ENCODE measurements around the gene OR2W3.

Gene OR2W3

GRCh38 chr1:247919952-247920351, 24.6 kb downstream of the OR2W3 start, which contains the start of gene OR2T8:
Gene OR2T8 (plus strand): TSS chr1:247920252. CDS start chr1:247921018, 766 bp downstream.
- DNase-seq (ENCODE audit: low read depth): no peak

GRCh38 chr1:247923941-247924340, 28.6 kb downstream of the OR2W3 start:
- no peak for DNase-seq (ENCODE audit: low read depth)

GRCh38 chr1:247924868-247925267, 29.5 kb downstream of the OR2W3 start, which contains the start of gene OR2AJ1:
Gene OR2AJ1 (plus strand): TSS chr1:247924889. CDS start chr1:247933769, 8,880 bp downstream.
- DNase-seq (ENCODE audit: low read depth): no peak

GRCh38 chr1:247933989-247934388, 38.6 kb downstream of the OR2W3 start:
- no peak for DNase-seq (ENCODE audit: low read depth)

- DNase-seq (ENCODE audit: low read depth): no peak
Observed at GRCh38 chr1:247935781-247936180, 40.4 kb downstream of the OR2W3 start.

- DNase-seq (ENCODE audit: low read depth): no peak
Observed at GRCh38 chr1:247936415-247936814, 41.0 kb downstream of the OR2W3 start.

GRCh38 chr1:247936965-247937734, 41.8 kb downstream of the OR2W3 start:
- DNase-seq (ENCODE audit: low read depth): peak; percentile 1

- no peak for DNase-seq (ENCODE audit: low read depth)
Observed at GRCh38 chr1:247942624-247943023, 47.2 kb downstream of the OR2W3 start.

Data from iris pigment epithelial cell (primary cell).